Vagina (tissue), 2 donors: ENCODE measurements around the gene SPHK2.

ENCODE experiments used
- CTCF ChIP-seq, 3 experiments: fragments of 450-650 bp in 2 of 3; fragments of 200-600 bp in 1 of 3; sonication (generic) in 1 of 3; IDR thresholded peaks; one replicate each; pipeline ENCODE4 v1.5.1; 2017 to 2019; ENCODE audit warnings: antibody characterized with exemption in 3 of 3, mild to moderate bottlenecking in 2 of 3, moderate library complexity in 2 of 3
- POLR2A ChIP-seq, 2 donors: fragments of 450-650 bp; IDR thresholded peaks; one replicate each; pipeline ENCODE4 v1.6.1; 2017; ENCODE audit warnings: antibody characterized with exemption in 2 of 2, mild to moderate bottlenecking in 2 of 2, moderate library complexity in 2 of 2

GRCh38 chr19:48609571-48610108, 9.7 kb upstream of the SPHK2 start:
- no peak for TF ChIP-seq CTCF (IDR thresholded peaks at IDR 0.05)
- TF ChIP-seq POLR2A (IDR thresholded peaks at IDR 0.05): no peak
